GM19463 (cell line): Measurements from ENCODE around the gene RBM44.
"Not testable (repeated sequence)": the region's sequence is repeated elsewhere in the genome, so short reads cannot be mapped to it uniquely, and the experiment has no call there.

ENCODE experiments used
- ATAC-seq: cut with Tn5 transposase; IDR thresholded peaks from one replicate; pipeline ENCODE4 v1.9.1; 2021; ENCODE audit warnings: mild to moderate bottlenecking, moderate library complexity; ENCODE audit not compliant: unreplicated experiment

The RBM44 gene, protein sequence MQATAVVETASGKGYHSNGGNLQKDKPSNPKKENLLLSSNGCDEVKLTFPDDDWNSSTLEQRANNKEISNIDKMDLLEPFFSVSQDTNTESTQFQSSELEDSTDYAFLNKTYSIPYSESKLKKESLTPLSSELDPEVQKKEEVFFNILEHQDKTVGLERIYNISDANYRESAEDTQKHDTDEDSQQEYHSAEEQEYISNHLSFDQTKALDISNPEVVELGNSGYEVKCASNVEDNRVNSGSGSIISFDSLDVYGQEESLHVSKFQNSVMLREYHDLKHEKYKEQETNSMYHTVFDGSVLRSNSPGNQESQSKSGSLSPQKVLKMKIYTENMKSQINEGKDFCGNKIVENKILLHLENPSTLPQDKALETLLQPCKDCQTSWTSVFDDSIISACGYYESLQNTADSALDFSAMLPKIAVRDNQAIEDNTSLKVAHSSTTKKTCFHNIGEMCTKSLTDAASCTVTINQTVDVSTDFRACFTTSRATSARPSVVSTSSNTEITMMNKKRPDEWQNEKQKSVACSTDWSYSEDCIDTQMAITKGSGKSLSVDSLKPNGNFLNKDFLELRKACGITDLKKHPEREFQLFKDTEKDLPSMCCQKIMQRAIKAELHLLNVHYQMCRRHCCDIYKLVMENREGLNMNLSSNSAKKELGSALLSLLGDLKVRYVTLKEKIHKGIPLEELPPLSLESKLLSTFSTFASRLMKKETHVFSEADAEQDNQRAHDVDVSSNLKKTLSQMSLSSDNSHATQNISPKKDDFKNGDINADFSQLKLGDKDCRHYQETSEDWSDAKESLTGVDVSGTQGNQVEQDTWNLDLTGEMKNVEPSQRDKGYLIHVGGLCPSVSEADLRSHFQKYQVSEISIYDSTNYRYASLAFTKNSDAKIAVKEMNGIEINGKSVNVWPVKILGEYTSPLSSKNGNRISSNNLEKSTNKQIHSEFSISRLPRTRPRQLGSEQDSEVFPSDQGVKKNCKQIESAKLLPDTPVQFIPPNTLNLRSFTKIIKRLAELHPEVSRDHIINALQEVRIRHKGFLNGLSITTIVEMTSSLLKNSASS

DNA sequence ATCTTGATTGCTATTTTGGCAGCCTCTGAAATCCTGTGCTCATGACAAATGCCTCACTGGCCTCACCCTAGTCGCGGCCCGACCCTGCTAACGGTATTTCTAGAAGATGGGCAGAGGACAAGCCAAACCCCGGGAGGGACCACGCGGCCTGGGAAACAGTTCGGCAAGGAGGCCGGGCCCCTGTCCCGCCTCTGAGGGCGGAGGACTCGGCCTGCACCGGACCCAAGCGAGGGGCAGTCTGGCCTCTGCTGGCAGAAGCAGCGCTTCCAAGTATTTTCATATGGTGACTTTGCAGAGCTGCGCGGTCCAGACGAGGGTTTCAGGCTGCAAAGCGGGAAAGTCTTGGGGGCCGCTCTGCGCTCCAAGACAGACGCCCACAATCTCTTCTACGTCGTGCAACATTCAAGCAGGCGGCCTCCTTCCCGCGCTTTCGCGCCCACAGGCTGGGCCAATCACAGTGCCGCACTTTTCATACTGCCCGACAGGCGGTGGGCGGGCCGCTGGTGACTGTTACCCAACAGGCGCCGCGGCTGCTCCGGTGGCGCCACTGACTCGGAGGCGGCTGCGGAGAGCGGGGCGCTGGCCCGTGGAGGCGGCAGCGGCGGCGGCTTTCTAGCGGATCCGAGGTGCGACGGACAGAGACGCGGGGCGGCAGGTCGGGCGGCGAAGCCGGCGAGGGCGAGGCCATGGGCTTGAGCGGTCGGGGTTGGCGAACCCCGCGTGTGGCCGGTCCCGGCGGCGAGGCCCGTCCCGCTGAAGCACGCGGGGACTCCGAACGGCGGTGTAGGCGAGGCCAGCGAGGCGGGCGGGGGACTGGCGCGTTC lies at the start of gene RBM44:
Gene RBM44, plus strand, starts transcription at position 544 of the 824 bp plus-strand sequence. CDS start 14,831 bp downstream, outside the sequence.
- no peak for ATAC-seq

DNA sequence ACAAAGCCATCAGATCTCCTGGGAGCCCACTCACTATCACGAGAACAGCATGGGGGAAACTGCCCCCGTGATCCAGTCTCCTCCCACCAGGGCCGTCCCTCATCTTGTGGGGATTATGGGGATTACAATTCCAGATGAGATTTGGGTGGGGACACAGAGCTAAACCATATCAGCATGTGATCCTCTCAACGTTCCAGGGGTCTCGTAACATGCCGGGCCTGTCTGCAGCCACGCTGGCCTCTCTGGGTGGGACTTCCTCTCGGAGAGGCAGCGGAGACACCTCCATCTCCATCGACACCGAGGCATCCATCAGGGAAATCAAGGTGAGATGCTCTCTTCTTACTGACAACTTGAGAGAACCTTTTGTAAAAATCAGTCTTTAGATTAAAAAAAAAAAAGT lies 49.6 kb upstream of the RBM44 start:
- ATAC-seq, result no peak

DNA sequence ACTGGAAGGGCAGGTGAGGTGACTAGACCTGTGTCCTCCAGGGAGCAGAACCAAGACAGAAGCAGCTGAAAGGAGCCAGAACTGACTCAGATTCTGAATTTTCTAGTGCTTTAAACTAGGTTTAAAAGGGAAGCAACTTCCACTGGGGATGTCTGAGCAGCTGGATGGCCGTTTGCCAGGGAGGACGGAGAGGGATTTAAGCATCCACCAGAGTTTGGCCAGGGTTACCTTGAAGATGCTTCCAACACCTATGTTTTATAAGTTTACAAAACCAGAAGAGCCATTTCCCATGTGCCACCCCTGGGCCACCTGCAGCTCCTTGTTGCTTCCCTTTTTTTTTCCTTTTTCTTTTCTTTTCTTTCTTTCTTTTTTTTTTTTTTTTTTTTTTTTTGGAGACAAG lies 48.6 kb upstream of the RBM44 start:
- ATAC-seq, result no peak

GRCh38 chr2:237750441-237750840 lies 48.1 kb upstream of the RBM44 start:
- not testable (repeated sequence) for ATAC-seq

DNA sequence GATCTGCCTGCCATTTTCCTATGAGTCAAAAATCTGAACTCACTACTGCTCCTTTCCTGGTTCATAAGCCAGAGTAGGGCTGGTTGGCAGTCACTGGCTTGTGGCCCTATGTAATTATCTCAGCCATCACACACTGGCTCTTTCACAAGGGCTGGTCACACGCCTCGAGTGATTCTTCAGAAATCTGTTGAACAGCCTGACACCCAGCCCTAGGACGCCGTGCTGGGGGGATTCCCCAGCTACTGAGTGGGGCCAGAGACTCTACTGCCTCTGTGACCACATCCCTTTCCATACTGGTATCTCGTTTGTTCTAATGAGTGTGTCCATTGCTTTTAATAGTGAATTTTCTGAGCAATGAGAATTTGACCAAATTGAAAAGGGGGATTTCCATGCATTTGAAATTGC lies 45.8 kb upstream of the RBM44 start:
- peak; percentile 99 for ATAC-seq

- ATAC-seq, result no peak
Observed at GRCh38 chr2:237754182-237754581, 44.4 kb upstream of the RBM44 start.

DNA sequence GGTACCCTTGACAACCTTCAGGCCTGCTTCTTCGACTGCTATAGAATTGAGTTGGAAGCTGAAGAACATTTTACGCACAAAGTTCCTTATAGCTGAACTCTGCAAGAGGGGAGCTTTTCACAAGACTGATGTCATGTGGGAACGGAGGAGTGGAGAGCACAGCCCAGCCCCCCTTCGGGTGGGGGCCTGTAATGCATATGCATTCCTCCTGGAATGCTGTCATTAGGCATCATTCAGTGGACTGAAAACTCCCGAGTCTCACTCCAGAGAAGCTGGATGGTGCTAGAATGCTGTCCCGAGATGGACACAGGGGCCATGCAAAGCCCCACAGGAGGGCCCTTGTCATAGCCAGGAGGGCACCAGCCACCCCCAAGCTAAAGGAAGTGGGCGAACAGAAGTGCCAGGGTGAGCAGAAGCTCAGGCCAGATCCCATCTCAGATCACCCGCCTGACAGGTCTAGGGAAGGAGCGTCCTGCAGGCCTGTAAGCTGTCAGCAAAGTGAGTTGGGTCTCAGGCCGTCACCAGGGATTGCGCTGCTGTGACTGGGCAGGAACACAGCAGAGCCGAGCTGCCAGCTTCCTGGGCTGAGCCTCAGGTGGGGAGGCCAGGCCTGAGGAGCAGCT lies 43.8 kb upstream of the RBM44 start:
- no peak for ATAC-seq

DNA sequence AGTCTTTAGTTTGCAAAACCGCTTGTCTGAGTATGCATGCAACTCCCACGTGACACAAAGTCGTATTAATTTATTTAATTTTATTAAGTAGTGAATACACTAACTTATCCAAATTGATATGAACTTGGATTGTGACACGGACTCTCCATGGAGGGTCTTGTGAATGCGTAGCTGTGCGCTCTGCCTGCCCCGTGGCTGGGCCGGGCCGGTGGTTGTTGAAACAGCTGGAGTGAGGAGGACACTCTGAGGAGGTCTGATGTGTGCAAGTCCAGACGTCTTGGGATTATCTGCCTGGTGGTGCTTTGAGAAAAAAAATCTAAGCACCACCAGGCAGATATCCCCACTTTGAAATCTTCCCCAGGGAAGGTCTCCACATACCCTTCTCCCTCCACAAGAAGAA lies 41.0 kb upstream of the RBM44 start:
- ATAC-seq, result no peak

DNA sequence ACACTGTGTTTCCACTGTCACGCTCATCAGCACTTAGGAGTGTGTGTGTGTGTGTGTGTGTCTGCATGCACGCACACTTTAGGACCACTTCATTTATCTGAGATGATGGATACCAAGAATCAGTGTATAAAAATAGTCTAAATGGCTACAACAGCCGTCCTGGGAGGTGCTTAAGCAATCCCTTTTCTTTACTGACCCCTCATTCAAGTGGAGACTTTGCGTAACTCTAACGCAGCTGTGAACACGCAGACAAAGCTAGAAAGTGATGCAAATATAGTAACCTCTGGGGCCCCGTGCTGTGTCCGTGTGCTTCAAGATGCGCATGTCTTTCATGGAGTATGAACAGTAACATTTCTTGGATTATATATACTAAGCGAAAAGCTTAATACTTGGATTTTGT lies 40.4 kb upstream of the RBM44 start:
- no peak for ATAC-seq

- ATAC-seq, result no peak
Observed at GRCh38 chr2:237759176-237759575, 39.4 kb upstream of the RBM44 start.

DNA sequence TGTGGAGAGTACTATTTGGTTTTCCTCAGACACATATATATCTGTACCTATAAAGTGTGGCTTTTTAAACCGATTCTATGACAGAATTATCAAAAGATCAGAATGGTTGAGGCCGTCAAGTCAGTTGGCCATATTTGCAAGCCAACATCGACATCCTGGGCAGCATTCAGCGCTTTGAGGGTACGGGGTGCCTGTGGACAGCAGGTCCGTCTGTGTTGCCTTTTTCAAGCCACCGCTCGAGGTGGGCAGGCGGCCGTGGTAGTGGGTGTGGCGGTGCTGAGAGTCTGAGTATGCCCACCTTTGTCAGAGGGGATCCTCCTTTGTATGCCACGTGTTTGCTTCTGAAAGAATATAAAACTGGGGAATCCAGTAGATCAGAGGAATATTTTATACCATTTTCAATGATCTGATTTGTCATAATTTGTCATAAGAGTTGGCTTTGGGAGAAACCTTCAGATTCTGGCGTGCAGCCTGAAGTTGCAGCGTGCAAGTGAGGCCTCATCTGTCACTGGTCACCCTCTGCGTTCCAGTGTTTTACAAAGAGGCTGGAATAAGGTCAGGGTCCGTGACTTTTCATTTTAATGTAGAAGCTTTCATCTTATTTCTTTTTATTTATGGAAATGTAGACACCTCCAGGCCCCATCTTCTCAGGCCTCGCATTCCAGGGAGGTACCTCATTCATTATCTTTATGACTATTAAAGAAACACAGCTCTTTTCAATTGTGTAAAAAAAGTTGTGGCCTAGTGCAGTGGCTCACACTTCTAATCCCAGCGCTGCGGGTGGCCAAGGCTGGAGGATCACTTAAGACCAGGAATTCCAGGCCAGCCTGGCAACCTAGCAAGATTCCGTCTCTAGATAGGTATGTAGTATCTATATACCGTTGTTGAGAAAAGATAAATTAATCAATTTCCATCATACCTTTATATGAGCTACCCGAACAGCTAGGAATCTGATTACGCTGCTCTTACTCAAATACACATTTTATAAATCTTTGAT lies 37.8 kb upstream of the RBM44 start:
- ATAC-seq, result no peak

DNA sequence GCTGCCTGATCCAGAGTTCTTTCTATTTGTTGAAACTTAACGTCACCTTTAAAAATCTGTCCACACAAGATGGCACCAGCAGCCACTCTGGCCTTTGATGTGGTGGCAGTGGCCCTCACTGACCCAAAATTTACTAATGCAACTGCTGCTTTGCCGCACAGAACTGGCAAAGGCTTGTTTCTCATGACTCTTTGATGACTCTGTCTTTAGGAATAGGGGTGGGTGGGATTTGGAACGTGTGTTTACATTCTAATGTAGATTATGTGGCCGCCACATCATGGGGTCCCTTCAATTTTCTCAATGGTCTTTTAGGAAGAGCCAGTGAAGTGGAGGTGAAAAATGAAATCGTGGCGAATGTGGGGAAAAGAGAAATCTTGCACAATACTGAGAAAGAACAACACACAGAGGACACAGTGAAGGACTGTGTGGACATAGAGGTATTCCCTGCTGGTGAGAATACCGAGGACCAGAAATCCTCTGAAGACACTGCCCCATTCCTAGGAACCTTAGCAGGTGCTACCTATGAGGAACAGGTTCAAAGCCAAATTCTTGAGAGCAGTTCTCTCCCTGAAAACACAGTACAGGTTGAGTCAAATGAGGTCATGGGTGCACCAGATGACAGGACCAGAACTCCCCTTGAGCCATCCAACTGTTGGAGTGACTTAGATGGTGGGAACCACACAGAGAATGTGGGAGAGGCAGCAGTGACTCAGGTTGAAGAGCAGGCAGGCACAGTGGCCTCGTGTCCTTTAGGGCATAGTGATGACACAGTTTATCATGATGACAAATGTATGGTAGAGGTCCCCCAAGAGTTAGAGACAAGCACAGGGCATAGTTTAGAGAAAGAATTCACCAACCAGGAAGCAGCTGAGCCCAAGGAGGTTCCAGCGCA lies 36.0 kb upstream of the RBM44 start:
- not testable (repeated sequence) for ATAC-seq

GRCh38 chr2:237763812-237764211 lies 34.8 kb upstream of the RBM44 start:
- no peak for ATAC-seq

DNA sequence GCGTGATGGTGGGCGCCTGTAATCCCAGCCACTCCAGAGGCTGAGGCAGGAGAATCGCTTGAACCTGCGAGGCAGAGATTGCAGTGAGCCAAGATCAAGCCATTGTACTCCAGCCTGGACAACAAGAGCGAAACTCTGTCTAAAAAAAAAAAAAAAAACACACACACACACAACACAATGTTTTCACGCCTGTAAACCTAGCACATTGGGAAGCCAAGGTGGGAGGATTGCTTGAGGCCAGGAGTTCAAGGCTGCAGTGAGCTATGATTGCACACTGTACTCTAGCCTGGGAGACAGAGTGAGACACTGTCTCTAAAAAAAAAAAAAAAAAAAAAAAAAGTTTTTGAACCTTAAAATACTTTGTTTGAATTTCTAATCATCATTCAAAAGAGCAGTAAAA lies 33.5 kb upstream of the RBM44 start:
- not testable (repeated sequence) for ATAC-seq

DNA sequence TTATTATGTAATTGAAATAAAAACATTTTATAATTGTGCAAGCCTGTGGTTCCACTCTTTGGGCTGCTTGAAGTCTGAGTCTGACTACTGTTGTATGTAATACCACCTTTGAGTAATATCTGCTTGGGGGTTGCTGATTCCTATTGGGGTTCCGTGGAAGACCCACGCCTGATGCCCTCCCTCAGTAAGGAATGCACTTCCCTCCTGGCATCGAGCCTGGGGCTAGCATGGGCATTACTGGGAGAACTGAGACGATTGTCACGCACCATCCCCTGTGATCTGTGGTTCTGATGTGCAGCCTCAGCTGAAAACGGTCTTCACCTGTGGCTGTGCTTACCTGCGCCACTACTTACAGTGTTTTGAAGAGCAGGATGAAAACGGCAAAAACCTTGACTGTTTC lies 32.7 kb upstream of the RBM44 start:
- ATAC-seq, result no peak

DNA sequence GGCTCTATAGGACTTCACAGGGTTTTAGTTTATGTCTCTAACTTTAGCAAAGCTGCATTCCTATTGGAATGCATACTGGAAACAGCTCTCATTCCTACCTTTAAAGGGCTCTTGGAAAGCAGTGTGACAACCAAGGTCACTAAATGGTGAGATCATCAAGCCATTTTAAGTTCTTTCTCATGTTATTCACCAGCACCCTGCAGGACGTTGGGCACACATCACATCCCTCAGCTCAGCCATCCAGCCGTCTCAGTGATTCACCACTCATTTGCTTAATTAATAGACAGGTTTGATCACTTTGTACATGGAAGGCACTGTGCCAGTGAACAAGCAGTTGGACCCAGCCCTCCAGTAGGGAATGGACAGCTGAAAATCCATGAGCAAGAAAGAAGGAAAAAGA lies 32.2 kb upstream of the RBM44 start:
- ATAC-seq, result no peak

GRCh38 chr2:237772513-237772912 lies 26.1 kb upstream of the RBM44 start:
- no peak for ATAC-seq

GRCh38 chr2:237773826-237774225 lies 24.8 kb upstream of the RBM44 start:
- no peak for ATAC-seq
